Mesenteric fat pad (tissue), 1 donor: ENCODE data around the gene TBP. TPM values are rescaled to one million over a fixed set of nuclear protein-coding genes. Genes with fewer than 3 reads are reported as not detected.
"Not testable (repeated sequence)": the region's sequence is repeated elsewhere in the genome, so short reads cannot be mapped to it uniquely, and the experiment has no call there.

Experiments
- DNase-seq: peaks from one replicate; pipeline ENCODE4 v3.0.0-alpha.2; 2020; ENCODE audit warnings: low spot score
- total RNA-seq: library from RNA; stranded (reverse); fragmentation: NEBNext Ultra II Directional; extraction: Animal tissue kit (Norgen Biotek cat#: 25700); gene quantifications from one replicate; pipeline ENCODE4 v1.2.1, GENCODE V29; 2021
- donor health status: DM: yes; HTN: yes; CAD: no.

Gene TBP
- total RNA-seq, 1 donor from 2014 or later, result 10.6 TPM

GRCh38 chr6:170597278-170597677 is 43.1 kb downstream of the TBP start:
- no peak for DNase-seq

GRCh38 chr6:170605574-170606259 is 51.5 kb downstream of the TBP start:
- DNase-seq, result no peak

GRCh38 chr6:170609225-170609624 is 55.1 kb downstream of the TBP start:
- not testable (repeated sequence) for DNase-seq

- not testable (repeated sequence) for DNase-seq
Observed at GRCh38 chr6:170612256-170612804, 58.2 kb downstream of the TBP start.

GRCh38 chr6:170616020-170616554 is 61.9 kb downstream of the TBP start:
- DNase-seq, result not testable (repeated sequence)

Other genes with a start within 250 kb of the TBP start
- 27.8 TPM for gene FAM120B, start 247.6 kb upstream of the TBP start, total RNA-seq
- gene PSMB1, start 1.1 kb upstream of the TBP start, total RNA-seq, result 142 TPM
- gene PDCD2, start 30.3 kb downstream of the TBP start, total RNA-seq, result 54.1 TPM